ENCODE data around the gene TBC1D9. TPM values are rescaled to one million over a fixed set of nuclear protein-coding genes. Genes with fewer than 3 reads are reported as not detected.
A peak's percentile ranks its signal among the peaks of the same experiment; 100 is the strongest.

TBC1D9 gene
- total and polyA plus RNA-seq, 2 donors (not counting 1 experiment from before 2014, with no cell fraction given): 48.9 to 235 TPM

GRCh38 chr4:140637836-140638235 lies 118.3 kb downstream of the TBC1D9 start:
- peak; percentile 69 for ATAC-seq (ENCODE audit: low read depth)
- Histone ChIP-seq H3K9ac (ENCODE audit: low read length) (no peak overlapping the region), H2AFZ (ENCODE audit: insufficient read depth, low read depth, low read length, poor library complexity, severe bottlenecking) (no peak overlapping the region), H3K36me3 (replicated peaks in 1 of 2; ENCODE audit: control extremely low read depth in 1 of 2, control insufficient read depth in 1 of 2, extremely low read depth in 1 of 2, insufficient read depth in 2 of 2, low read length in 1 of 2) (peaks cover 10 to 74% of the 10 kb centered on the region in 2 experiments), H3K4me1 (ENCODE audit: control insufficient read depth in 2 of 2, insufficient read depth in 2 of 2, low read length in 2 of 2) (no peaks in the 10 kb centered on the region), H3K27me3 (replicated peaks in 1 of 4; ENCODE audit: control extremely low read depth in 1 of 4, control insufficient read depth in 3 of 4, insufficient read depth in 4 of 4, low read length in 3 of 4) (no peaks in the 10 kb centered on the region), H3K4me2 (replicated peaks; ENCODE audit: low read depth, low read length, poor library complexity, severe bottlenecking) (no peak overlapping the region), H3K27ac (ENCODE audit: low read length in 2 of 2) (no peak overlapping the region), H3K4me3 (ENCODE audit: control extremely low read depth in 1 of 5, extremely low read depth in 1 of 5, insufficient read depth in 1 of 5, low read depth in 2 of 5, low read length in 4 of 5) (no peak overlapping the region), H3K79me2 (ENCODE audit: control insufficient read depth, insufficient read depth, low read length) (no peaks in the 10 kb centered on the region), H4K20me1 (ENCODE audit: control insufficient read depth, insufficient read depth, low read length, poor library complexity, severe bottlenecking) (peaks cover 6% of the 10 kb centered on the region), H3K9me3 (ENCODE audit: control extremely low read depth in 1 of 3, control insufficient read depth in 2 of 3, insufficient read depth in 1 of 3, low read length in 2 of 3) (no peaks in the 10 kb centered on the region)
- intact Hi-C loops (cut with micrococcal nuclease): loop anchor here (1.0 kb wide), 1 partner anchor 213 kb away; no protein-coding TSS in a partner anchor
- peaks cover 3% of the 10 kb centered on the region for H3K4me1 Mint-ChIP-seq
- no peaks in the 10 kb centered on the region for H3K9me3 Mint-ChIP-seq (ENCODE audit: insufficient read depth)
- whole genome bisulfite sequencing (ENCODE audit: insufficient coverage): no CpG with 5 or more reads among the region's 6 CpGs
- H3K27me3 Mint-ChIP-seq: no peaks in the 10 kb centered on the region
- CTCF ChIA-PET: interaction anchor here (1.1 to 2.9 kb wide), 6 partner anchors 9 to 278 kb away, joined by 3 to 21 read pairs (median 4); no protein-coding TSS in a partner anchor
- POLR2A ChIA-PET: no interaction called here
- peak overlapping the region; percentile 8 for H3K27ac Mint-ChIP-seq
- TF ChIP-seq EZH2 (IDR thresholded peaks at IDR 0.05; ENCODE audit: borderline replicate concordance, insufficient read depth, low read depth, low read length, poor library complexity, severe bottlenecking): no peak
- TF ChIP-seq, protein P1, sequence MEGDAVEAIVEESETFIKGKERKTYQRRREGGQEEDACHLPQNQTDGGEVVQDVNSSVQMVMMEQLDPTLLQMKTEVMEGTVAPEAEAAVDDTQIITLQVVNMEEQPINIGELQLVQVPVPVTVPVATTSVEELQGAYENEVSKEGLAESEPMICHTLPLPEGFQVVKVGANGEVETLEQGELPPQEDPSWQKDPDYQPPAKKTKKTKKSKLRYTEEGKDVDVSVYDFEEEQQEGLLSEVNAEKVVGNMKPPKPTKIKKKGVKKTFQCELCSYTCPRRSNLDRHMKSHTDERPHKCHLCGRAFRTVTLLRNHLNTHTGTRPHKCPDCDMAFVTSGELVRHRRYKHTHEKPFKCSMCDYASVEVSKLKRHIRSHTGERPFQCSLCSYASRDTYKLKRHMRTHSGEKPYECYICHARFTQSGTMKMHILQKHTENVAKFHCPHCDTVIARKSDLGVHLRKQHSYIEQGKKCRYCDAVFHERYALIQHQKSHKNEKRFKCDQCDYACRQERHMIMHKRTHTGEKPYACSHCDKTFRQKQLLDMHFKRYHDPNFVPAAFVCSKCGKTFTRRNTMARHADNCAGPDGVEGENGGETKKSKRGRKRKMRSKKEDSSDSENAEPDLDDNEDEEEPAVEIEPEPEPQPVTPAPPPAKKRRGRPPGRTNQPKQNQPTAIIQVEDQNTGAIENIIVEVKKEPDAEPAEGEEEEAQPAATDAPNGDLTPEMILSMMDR (IDR thresholded peaks at IDR 0.05): peak; percentile 69
- peak; percentile 43 for DNase-seq
- no peak overlapping the region for H3K4me3 Mint-ChIP-seq

DNA sequence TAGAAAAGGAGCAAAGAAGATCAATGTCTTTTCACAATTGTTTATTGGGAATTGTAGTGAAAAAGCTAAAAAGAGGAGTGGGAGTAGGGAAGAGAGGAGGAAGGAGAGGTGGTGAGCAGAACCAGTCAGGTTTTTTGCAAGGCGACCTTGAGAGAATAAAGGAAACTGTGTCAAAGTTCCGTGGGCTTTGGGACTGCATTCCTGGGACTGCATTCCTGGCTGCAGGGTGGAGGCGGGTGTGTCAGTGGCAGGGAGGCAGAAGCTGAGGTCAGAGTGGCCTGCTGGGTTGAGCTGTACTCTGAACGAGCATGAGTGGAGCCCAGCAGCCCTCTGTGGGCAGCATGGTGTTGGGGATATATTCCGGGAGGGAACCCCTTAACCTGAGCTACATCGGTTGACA lies 120.6 kb downstream of the TBC1D9 start:
- Mint-ChIP-seq H3K27ac (peak overlapping the region; percentile 50), H3K4me3 (no peak overlapping the region), H3K4me1 (peaks cover 3% of the 10 kb centered on the region), H3K27me3 (no peaks in the 10 kb centered on the region), H3K9me3 (ENCODE audit: insufficient read depth) (no peaks in the 10 kb centered on the region)
- no peak overlapping the region for H3K27ac ChIP-seq (ENCODE audit: low read length in 2 of 2)
- DNase-seq (no peak), ATAC-seq (ENCODE audit: low read depth) (no peak)
- no peak overlapping the region for H3K9ac ChIP-seq (ENCODE audit: low read length)
- no peak overlapping the region for H2AFZ ChIP-seq (ENCODE audit: insufficient read depth, low read depth, low read length, poor library complexity, severe bottlenecking)
- no peaks in the 10 kb centered on the region for H3K9me3 ChIP-seq (ENCODE audit: control extremely low read depth in 1 of 3, control insufficient read depth in 2 of 3, insufficient read depth in 1 of 3, low read length in 2 of 3)
- H3K36me3 ChIP-seq (replicated peaks in 1 of 2; ENCODE audit: control extremely low read depth in 1 of 2, control insufficient read depth in 1 of 2, extremely low read depth in 1 of 2, insufficient read depth in 2 of 2, low read length in 1 of 2): peaks cover 15 to 73% of the 10 kb centered on the region in 2 experiments
- no peaks in the 10 kb centered on the region for H3K27me3 ChIP-seq (replicated peaks in 1 of 4; ENCODE audit: control extremely low read depth in 1 of 4, control insufficient read depth in 3 of 4, insufficient read depth in 4 of 4, low read length in 3 of 4)
- H3K4me2 ChIP-seq (replicated peaks; ENCODE audit: low read depth, low read length, poor library complexity, severe bottlenecking): no peak overlapping the region
- ChIA-PET POLR2A (no interaction called here), CTCF (interaction anchor here (0.6 to 2.0 kb wide), 3 partner anchors 19 to 276 kb away, joined by 3 to 9 read pairs (median 5); no protein-coding TSS in a partner anchor)
- no peak overlapping the region for H3K4me3 ChIP-seq (ENCODE audit: control extremely low read depth in 1 of 5, extremely low read depth in 1 of 5, insufficient read depth in 1 of 5, low read depth in 2 of 5, low read length in 4 of 5)
- H4K20me1 ChIP-seq (ENCODE audit: control insufficient read depth, insufficient read depth, low read length, poor library complexity, severe bottlenecking): peaks cover 6% of the 10 kb centered on the region
- intact Hi-C loops (cut with micrococcal nuclease): no loop called here
- no peak for TF ChIP-seq EZH2 (IDR thresholded peaks at IDR 0.05; ENCODE audit: borderline replicate concordance, insufficient read depth, low read depth, low read length, poor library complexity, severe bottlenecking)
- TF ChIP-seq, protein P1 (IDR thresholded peaks at IDR 0.05): no peak
- 92% methylated on average over 5 of the region's 6 CpGs for WGBS (ENCODE audit: insufficient coverage)
- H3K4me1 ChIP-seq (ENCODE audit: control insufficient read depth in 2 of 2, insufficient read depth in 2 of 2, low read length in 2 of 2): no peaks in the 10 kb centered on the region
- no peaks in the 10 kb centered on the region for H3K79me2 ChIP-seq (ENCODE audit: control insufficient read depth, insufficient read depth, low read length)

All from B cell (primary cell).